ENCODE measurements around the gene PTPRM.

The PTPRM gene

GRCh38 chr18:8190980-8191379 is 623.9 kb downstream of the PTPRM start:
- Histone ChIP-seq H3K79me2 (ENCODE audit: insufficient read depth, low read length) (no peaks in the 10 kb centered on the region), H3K4me2 (ENCODE audit: low read depth, low read length, poor library complexity, severe bottlenecking) (no peak overlapping the region), H3K9me2 (replicated peaks; ENCODE audit: insufficient read depth, low read length) (no peaks in the 10 kb centered on the region), H3F3A (ENCODE audit: insufficient read depth) (no peaks in the 10 kb centered on the region), H4K20me1 (ENCODE audit: low read depth, low read length) (no peaks in the 10 kb centered on the region), H3K9ac (ENCODE audit: low read length) (no peak overlapping the region), H3K27me3 (ENCODE audit: low read length) (no peaks in the 10 kb centered on the region), H3K4me3 (ENCODE audit: insufficient read depth, low read length, poor library complexity, severe bottlenecking) (no peak overlapping the region), H3K36me3 (ENCODE audit: low read length) (no peaks in the 10 kb centered on the region), H2AFZ (ENCODE audit: low read depth, low read length, severe bottlenecking) (no peak overlapping the region), H3K9me3 (ENCODE audit: insufficient read depth, low read length) (no peaks in the 10 kb centered on the region), H3K27ac (ENCODE audit: low read depth, low read length) (no peak overlapping the region)
- TF ChIP-seq CTCF (IDR thresholded peaks at IDR 0.05; ENCODE audit: insufficient read depth, low read length, poor library complexity, severe bottlenecking) (no peak), EZH2phosphoT487 (conservative IDR thresholded peaks at IDR 0.05; ENCODE audit: low read length) (no peak)

GRCh38 chr18:8194431-8194830 is 627.3 kb downstream of the PTPRM start:
- H4K20me1 ChIP-seq (ENCODE audit: low read depth, low read length) = no peaks in the 10 kb centered on the region
- H3K36me3 ChIP-seq (ENCODE audit: low read length) = no peaks in the 10 kb centered on the region
- no peak overlapping the region for H2AFZ ChIP-seq (ENCODE audit: low read depth, low read length, severe bottlenecking)
- H3K9me2 ChIP-seq (replicated peaks; ENCODE audit: insufficient read depth, low read length) = no peaks in the 10 kb centered on the region
- H3K27me3 ChIP-seq (ENCODE audit: low read length) = no peaks in the 10 kb centered on the region
- no peak for TF ChIP-seq CTCF (IDR thresholded peaks at IDR 0.05; ENCODE audit: insufficient read depth, low read length, poor library complexity, severe bottlenecking)
- TF ChIP-seq EZH2phosphoT487 (conservative IDR thresholded peaks at IDR 0.05; ENCODE audit: low read length) = no peak
- H3K79me2 ChIP-seq (ENCODE audit: insufficient read depth, low read length) = no peaks in the 10 kb centered on the region
- no peak overlapping the region for H3K4me3 ChIP-seq (ENCODE audit: insufficient read depth, low read length, poor library complexity, severe bottlenecking)
- H3K9me3 ChIP-seq (ENCODE audit: insufficient read depth, low read length) = no peaks in the 10 kb centered on the region
- H3K4me2 ChIP-seq (ENCODE audit: low read depth, low read length, poor library complexity, severe bottlenecking) = no peak overlapping the region
- H3F3A ChIP-seq (ENCODE audit: insufficient read depth) = no peaks in the 10 kb centered on the region
- H3K9ac ChIP-seq (ENCODE audit: low read length) = no peak overlapping the region
- H3K27ac ChIP-seq (ENCODE audit: low read depth, low read length) = no peak overlapping the region

- Histone ChIP-seq H3K27me3 (ENCODE audit: low read length) (no peaks in the 10 kb centered on the region), H3K9me3 (ENCODE audit: insufficient read depth, low read length) (no peaks in the 10 kb centered on the region), H3K4me3 (ENCODE audit: insufficient read depth, low read length, poor library complexity, severe bottlenecking) (no peak overlapping the region), H4K20me1 (ENCODE audit: low read depth, low read length) (no peaks in the 10 kb centered on the region), H3K79me2 (ENCODE audit: insufficient read depth, low read length) (no peaks in the 10 kb centered on the region), H3K9ac (ENCODE audit: low read length) (no peak overlapping the region), H3K9me2 (replicated peaks; ENCODE audit: insufficient read depth, low read length) (no peaks in the 10 kb centered on the region), H3K27ac (ENCODE audit: low read depth, low read length) (no peak overlapping the region), H3F3A (ENCODE audit: insufficient read depth) (no peaks in the 10 kb centered on the region), H3K36me3 (ENCODE audit: low read length) (no peaks in the 10 kb centered on the region), H3K4me2 (ENCODE audit: low read depth, low read length, poor library complexity, severe bottlenecking) (no peak overlapping the region), H2AFZ (ENCODE audit: low read depth, low read length, severe bottlenecking) (no peak overlapping the region)
- TF ChIP-seq EZH2phosphoT487 (conservative IDR thresholded peaks at IDR 0.05; ENCODE audit: low read length) = no peak
- no peak for TF ChIP-seq CTCF (IDR thresholded peaks at IDR 0.05; ENCODE audit: insufficient read depth, low read length, poor library complexity, severe bottlenecking)
These were observed 629.1 kb downstream of the PTPRM start for GRCh38 chr18:8196238-8196637.

Measured in SU-DHL-6 (cell line).